Heart left ventricle (tissue), 16 donors: ENCODE results near the gene STXBP2. TPM values are rescaled to one million over a fixed set of nuclear protein-coding genes. Genes with fewer than 3 reads are reported as not detected.

Experiments
- ATAC-seq, 4 donors: fragments of 200-7000 bp; cut with Tn5 transposase; one replicate each; pipeline ENCODE4 v1.9.1; 2020 to 2022; ENCODE audit warnings: moderate library complexity in 4 of 4, mild to moderate bottlenecking in 3 of 4, moderate number of reproducible peaks in 1 of 4
- DNase-seq, 5 donors: peaks; one replicate each; pipeline ENCODE4 v3.0.0-alpha.2; 2020
- H3K27ac ChIP-seq, 12 donors: fragments of 200-600 bp; sonication (generic) in 4 of 12; one replicate each; pipeline versions ENCODE4 v1.5.0 to v1.8.0; 2016 to 2022; ENCODE audit warnings: mild to moderate bottlenecking in 2 of 12
- H3K27me3 ChIP-seq, 9 donors: fragments of 200-600 bp; sonication (generic) in 2 of 9; one replicate each; pipeline versions ENCODE4 v1.5.1 to v1.8.0; 2016 to 2022; ENCODE audit warnings: mild to moderate bottlenecking in 3 of 9
- H3K36me3 ChIP-seq, 9 donors: fragments of 200-600 bp; sonication (generic) in 2 of 9; one replicate each; pipeline versions ENCODE4 v1.5.0 to v1.8.0; 2018 to 2022; ENCODE audit warnings: mild to moderate bottlenecking in 2 of 9
- H3K4me1 ChIP-seq, 12 donors: fragments of 200-600 bp; sonication (generic) in 4 of 12; one replicate each; pipeline versions ENCODE4 v1.5.0 to v1.8.0; 2016 to 2022; ENCODE audit warnings: mild to moderate bottlenecking in 3 of 12
- H3K4me3 ChIP-seq, 12 donors: fragments of 200-600 bp; sonication (generic) in 4 of 12; one replicate each; pipeline versions ENCODE4 v1.5.0 to v1.8.0; 2017 to 2022; ENCODE audit warnings: mild to moderate bottlenecking in 9 of 12, moderate library complexity in 4 of 12
- H3K9me3 ChIP-seq, 12 donors: fragments of 200-600 bp; sonication (generic) in 4 of 12; one replicate each; pipeline versions ENCODE4 v1.5.0 to v1.8.0; 2016 to 2022; ENCODE audit warnings: mild to moderate bottlenecking in 1 of 12
- POLR2A ChIP-seq, 2 donors: fragments of 450-650 bp; IDR thresholded peaks; one replicate each; pipeline ENCODE4 v1.6.1; 2017; ENCODE audit warnings: antibody characterized with exemption in 2 of 2, mild to moderate bottlenecking in 2 of 2, moderate library complexity in 2 of 2
- WGBS, 4 donors: extraction: QIAGEN DNeasy Blood & Tissue Kit in 2 of 4; methylation state at CpG; one replicate each; pipeline versions ENCODE4 v1.1.5 to v1.1.7; 2013 to 2018; 5-methylcytosine and 5-hydroxymethylcytosine counted together
- intact Hi-C, 10 donors: fragments of 100-400 bp; cut with DNase I; formaldehyde crosslinking; loops; one replicate each; pipeline versions ENCODE4 v1.11.1 to v1.14.2; 2022
- polyA plus RNA-seq, 2 donors: library from polyadenylated mRNA; stranded (reverse); fragments of 200-250 nt; gene quantifications; one replicate each; pipeline ENCODE4 v1.2.3, GENCODE V29; 2013
- total RNA-seq, 9 donors: library from RNA; depleted of rRNA in 2 of 9; stranded (reverse); fragments of >200 nt in 2 of 9; fragmentation: NEBNext Ultra II Directional in 3 of 9; extraction: Animal tissue kit (Norgen Biotek cat#: 25700) in 3 of 9; gene quantifications; one replicate each; pipeline versions ENCODE4 v1.1.0 to v1.2.4, GENCODE V29; 2016 to 2023
- TF ChIP-seq, protein P1 (sequence below), 12 donors: fragments of 200-600 bp; sonication (generic) in 4 of 12; IDR thresholded peaks; one replicate each; pipeline versions ENCODE4 v1.5.0 to v1.8.0; 2018 to 2022; ENCODE audit warnings: antibody characterized with exemption in 12 of 12, mild to moderate bottlenecking in 5 of 12
- donor health status: ischemic (EF 13 %, LVEDD 7.1; RV severe dilation, severe dysfunction).
- donor health status: healthy with polysubstance abuse.
- donor health status: DM: no; HTN: yes; CAD: no.
- donor health status: DM: no; HTN: no; CAD: no.
- donor health status: ischemic (EF 25% LVEDD 6.9; RV normal size, moderate dysfunction).
- donor health status: ischemic (EF 25% LVEDD 5.7; RV mildly dilated, moderate dysfunction).
- donor health status: healthy.
- donor health status: DM: yes; HTN: yes; CAD: no.
- donor health status: ischemic (EF 35%, LVEDD 5.7; RV mildly dilated, moderate dysfunction).
- donor health status: nonischemic (EF 11% LVEDD 7.7; RV severe dilation, severe dysfunction).
- donor health status: DM: yes; HTN: yes; CAD: no.
- donor health status: PGD.
- donor health status: ischemic (EF 29% LVEDD 5.4; RV normal size, mild dysfunction).
- donor health status: nonischemic (EF 23%, LVEDD 6.1; RV moderate dilation, normal function).

The STXBP2 gene
- total and polyA plus RNA-seq, 11 donors: 1.2 to 46.7 (median 4.7) TPM

DNA sequence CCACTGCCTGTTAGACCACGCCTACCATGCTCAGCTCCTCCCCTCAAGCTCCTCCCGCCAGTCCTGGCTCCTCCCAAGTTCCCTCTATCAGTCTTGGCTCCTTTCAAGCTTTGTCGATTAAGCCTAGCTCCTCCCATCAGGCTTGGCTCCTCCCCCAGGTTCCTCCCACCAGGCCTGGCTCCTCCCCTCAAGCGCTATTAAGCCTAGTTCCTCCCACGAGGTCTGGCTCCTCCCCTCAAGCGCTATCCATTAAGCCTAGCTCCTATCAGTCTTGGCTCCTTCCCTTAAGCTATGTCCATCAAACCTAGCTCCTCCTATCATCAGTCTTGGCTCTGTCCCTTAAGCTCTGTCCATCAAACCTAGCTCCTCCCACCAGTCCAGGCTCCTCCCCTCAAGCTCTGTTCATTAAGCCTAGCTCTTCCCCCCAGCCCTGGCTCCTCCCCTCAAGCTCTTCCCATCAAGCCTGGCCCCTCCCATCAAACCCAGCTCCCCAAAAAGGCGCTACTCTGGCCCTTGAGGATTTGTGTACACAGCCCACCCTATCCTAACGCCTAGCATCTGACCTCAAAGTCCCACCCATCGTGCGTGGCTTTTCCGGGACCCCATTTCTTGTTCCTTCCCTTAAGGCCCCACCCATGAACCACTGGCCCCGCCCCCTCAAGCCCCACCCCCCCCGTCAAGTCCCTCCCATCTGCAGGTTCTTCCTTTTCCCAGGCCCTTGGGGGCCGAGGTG, 31.3 kb upstream of the STXBP2 start:
- WGBS, 4 donors: 62 to 75% (median 68%) methylated on average over 14 of the region's 14 CpGs
- TF ChIP-seq POLR2A (IDR thresholded peaks at IDR 0.05): no peak
- TF ChIP-seq, protein P1, sequence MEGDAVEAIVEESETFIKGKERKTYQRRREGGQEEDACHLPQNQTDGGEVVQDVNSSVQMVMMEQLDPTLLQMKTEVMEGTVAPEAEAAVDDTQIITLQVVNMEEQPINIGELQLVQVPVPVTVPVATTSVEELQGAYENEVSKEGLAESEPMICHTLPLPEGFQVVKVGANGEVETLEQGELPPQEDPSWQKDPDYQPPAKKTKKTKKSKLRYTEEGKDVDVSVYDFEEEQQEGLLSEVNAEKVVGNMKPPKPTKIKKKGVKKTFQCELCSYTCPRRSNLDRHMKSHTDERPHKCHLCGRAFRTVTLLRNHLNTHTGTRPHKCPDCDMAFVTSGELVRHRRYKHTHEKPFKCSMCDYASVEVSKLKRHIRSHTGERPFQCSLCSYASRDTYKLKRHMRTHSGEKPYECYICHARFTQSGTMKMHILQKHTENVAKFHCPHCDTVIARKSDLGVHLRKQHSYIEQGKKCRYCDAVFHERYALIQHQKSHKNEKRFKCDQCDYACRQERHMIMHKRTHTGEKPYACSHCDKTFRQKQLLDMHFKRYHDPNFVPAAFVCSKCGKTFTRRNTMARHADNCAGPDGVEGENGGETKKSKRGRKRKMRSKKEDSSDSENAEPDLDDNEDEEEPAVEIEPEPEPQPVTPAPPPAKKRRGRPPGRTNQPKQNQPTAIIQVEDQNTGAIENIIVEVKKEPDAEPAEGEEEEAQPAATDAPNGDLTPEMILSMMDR (IDR thresholded peaks at IDR 0.05): no peak
- DNase-seq (no peak), ATAC-seq (peak in 1 of 4 donors; percentile 19)
- Histone ChIP-seq H3K4me3 (no peak overlapping the region), H3K9me3 (no peaks in the 10 kb centered on the region), H3K36me3 (no peaks in the 10 kb centered on the region), H3K4me1 (no peaks in the 10 kb centered on the region), H3K27ac (no peak overlapping the region), H3K27me3 (peaks cover 0 to 32% (median 0%) of the 10 kb centered on the region in 9 donors)
- intact Hi-C loops: no loop called here

DNA sequence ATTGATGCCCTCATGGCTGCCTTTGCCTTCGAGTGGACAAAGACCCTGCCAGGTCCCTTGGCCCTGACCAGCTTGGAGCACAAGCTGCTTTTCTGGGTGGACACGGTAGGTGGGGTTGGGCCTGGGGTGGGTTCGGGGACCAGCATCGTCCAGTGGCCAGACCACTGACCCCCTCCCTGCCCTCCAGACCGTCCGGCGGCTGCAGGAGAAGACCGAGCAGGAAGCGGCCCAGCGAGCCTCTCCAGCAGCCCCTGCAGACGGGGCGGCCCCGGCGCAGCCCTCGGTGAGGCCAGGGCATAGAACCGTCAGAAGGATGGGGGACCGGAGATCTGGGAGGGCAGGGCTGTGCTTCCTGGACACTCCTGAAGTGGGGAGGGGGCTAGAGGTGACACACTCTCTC, 30.6 kb upstream of the STXBP2 start:
- Histone ChIP-seq H3K4me1 (no peaks in the 10 kb centered on the region), H3K27me3 (peaks cover 0 to 31% (median 0%) of the 10 kb centered on the region in 9 donors), H3K4me3 (no peak overlapping the region), H3K36me3 (no peaks in the 10 kb centered on the region), H3K27ac (no peak overlapping the region), H3K9me3 (no peaks in the 10 kb centered on the region)
- no peak for ATAC-seq
- no peak for DNase-seq
- 75 to 85% (median 82%) methylated on average over 8 to 17 of the region's 17 CpGs for WGBS, 4 donors
- TF ChIP-seq POLR2A (IDR thresholded peaks at IDR 0.05): no peak
- TF ChIP-seq, protein P1 (IDR thresholded peaks at IDR 0.05): no peak
- intact Hi-C loops: no loop called here

DNA sequence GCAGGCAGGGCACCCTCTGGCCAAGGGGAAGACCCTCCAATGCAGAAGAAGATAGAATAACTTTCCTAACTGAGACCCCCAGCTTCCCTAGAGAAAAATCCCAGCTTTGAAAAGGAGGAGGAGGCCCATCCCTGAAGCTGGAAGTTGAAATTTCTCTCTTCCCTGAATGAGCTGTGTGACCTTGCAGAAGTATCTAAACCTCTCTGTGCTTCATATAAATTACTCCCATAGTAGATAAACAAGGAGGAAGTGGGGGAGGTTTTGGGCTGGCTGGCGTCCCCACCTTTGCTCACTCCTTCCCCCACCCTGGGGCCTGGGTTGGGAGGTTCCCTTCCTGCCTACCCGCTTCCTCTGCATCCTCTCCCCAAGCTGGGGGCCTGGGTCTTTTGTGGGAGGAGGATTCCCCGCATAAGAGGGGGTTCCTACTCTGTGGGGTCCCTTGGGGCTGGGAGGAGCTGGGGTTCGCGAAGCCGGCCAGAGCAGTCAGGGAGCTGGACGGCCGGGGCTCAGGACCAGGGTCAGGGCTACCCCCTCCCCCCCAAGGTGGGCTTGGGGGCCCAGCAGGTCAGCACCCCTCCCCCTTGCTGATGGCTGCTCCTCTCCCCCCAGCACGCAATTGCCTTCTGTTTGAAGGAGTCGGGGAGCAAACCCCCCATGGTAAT, 29.6 kb upstream of the STXBP2 start:
- DNase-seq (no peak), ATAC-seq (no peak)
- no peak overlapping the region for H3K4me3 ChIP-seq
- no peak overlapping the region for H3K27ac ChIP-seq
- H3K36me3 ChIP-seq: no peaks in the 10 kb centered on the region
- no peaks in the 10 kb centered on the region for H3K9me3 ChIP-seq
- intact Hi-C loops: no loop called here
- no peak for TF ChIP-seq POLR2A (IDR thresholded peaks at IDR 0.05)
- TF ChIP-seq, protein P1 (IDR thresholded peaks at IDR 0.05): no peak
- WGBS, 4 donors: 61 to 80% (median 69%) methylated on average over 10 of the region's 10 CpGs
- H3K4me1 ChIP-seq: no peaks in the 10 kb centered on the region
- peaks cover 0 to 20% (median 0%) of the 10 kb centered on the region in 9 donors for H3K27me3 ChIP-seq

DNA sequence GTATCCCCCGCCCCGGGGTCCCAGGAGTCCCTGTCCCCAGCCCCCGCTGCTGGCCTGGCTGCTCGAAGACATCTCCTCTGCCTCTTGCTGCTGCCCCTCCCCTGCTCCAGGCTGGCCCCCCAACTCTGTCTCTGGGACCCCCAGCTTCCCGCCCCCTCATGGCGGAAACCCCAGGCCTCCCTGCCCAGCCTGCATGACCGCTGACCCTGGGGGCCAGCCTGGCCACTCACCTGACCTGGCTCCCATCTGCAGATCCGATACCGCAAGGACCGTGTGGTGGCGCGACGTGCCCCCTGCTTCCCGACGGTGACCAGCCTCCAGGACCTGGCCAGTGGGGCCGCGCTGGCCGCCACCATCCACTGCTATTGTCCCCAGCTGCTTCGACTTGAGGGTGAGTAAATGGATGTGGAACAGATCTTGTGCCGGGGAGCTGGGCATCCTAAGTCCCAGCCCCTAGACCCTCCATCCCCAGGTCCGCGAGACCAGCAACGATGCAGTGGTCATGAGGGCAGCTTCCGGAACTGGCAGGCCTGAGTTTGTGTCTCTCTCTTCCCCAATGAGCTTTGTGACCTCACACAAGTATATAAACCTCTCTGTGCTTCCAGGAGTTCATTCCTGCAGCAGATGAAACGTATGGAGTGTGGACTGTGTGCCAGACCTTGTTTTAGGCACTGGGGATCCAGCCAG, 28.9 kb upstream of the STXBP2 start:
- DNase-seq (no peak), ATAC-seq (no peak)
- no peaks in the 10 kb centered on the region for H3K36me3 ChIP-seq
- WGBS, 4 donors: 84 to 88% (median 87%) methylated on average over 21 to 25 of the region's 25 CpGs
- intact Hi-C loops: no loop called here
- TF ChIP-seq, protein P1 (IDR thresholded peaks at IDR 0.05): no peak
- TF ChIP-seq POLR2A (IDR thresholded peaks at IDR 0.05): no peak
- no peak overlapping the region for H3K27ac ChIP-seq
- no peak overlapping the region for H3K4me3 ChIP-seq
- no peaks in the 10 kb centered on the region for H3K4me1 ChIP-seq
- H3K27me3 ChIP-seq: peaks cover 0 to 20% (median 0%) of the 10 kb centered on the region in 9 donors
- H3K9me3 ChIP-seq: no peaks in the 10 kb centered on the region
